Liver (tissue), 9 donors: Measurements from ENCODE around the gene GGN. TPM values are rescaled to one million over a fixed set of nuclear protein-coding genes. Genes with fewer than 3 reads are reported as not detected.

Experiments used
- DNase-seq: peaks from one replicate; pipeline ENCODE4 v3.0.0-alpha.2; 2017; ENCODE audit warnings: low spot score
- H3K27ac ChIP-seq, 2 donors: one replicate each; pipeline ENCODE4 v1.7.0; 2013; ENCODE audit warnings: inconsistent platforms in 2 of 2, low read length in 2 of 2, control low read depth in 1 of 2, low read depth in 1 of 2, mild to moderate bottlenecking in 1 of 2
- H3K27me3 ChIP-seq, 4 donors: one replicate each; pipeline versions ENCODE4 v1.6.1 to v1.7.0; 2013; ENCODE audit warnings: low read length in 3 of 4, inconsistent platforms in 1 of 4, mild to moderate bottlenecking in 1 of 4, moderate library complexity in 1 of 4; ENCODE audit not compliant: control insufficient read depth in 4 of 4, insufficient read depth in 4 of 4
- H3K36me3 ChIP-seq, 4 donors: one replicate each; pipeline versions ENCODE4 v1.6.1 to v1.7.0; 2013; ENCODE audit warnings: low read length in 3 of 4, mild to moderate bottlenecking in 3 of 4, low read depth in 1 of 4, moderate library complexity in 1 of 4; ENCODE audit not compliant: control insufficient read depth in 4 of 4, insufficient read depth in 3 of 4
- H3K4me1 ChIP-seq, 4 donors: one replicate each; pipeline versions ENCODE4 v1.6.1 to v1.7.0; 2013; ENCODE audit warnings: low read length in 3 of 4, mild to moderate bottlenecking in 3 of 4, moderate library complexity in 1 of 4; ENCODE audit not compliant: control insufficient read depth in 4 of 4, insufficient read depth in 4 of 4
- H3K4me3 ChIP-seq, 3 donors: one replicate each; pipeline versions ENCODE4 v1.6.1 to v1.7.0; 2013; ENCODE audit warnings: low read length in 3 of 3, control low read depth in 1 of 3, low read depth in 1 of 3, mild to moderate bottlenecking in 1 of 3
- H3K9ac ChIP-seq, 2 donors: one replicate each; pipeline ENCODE4 v1.7.0; 2013; ENCODE audit warnings: low read length in 2 of 2, mild to moderate bottlenecking in 2 of 2, moderate library complexity in 2 of 2, control low read depth in 1 of 2, low read depth in 1 of 2
- H3K9me3 ChIP-seq, 4 donors: one replicate each; pipeline versions ENCODE4 v1.6.1 to v1.7.0; 2013; ENCODE audit warnings: low read length in 3 of 4; ENCODE audit not compliant: control insufficient read depth in 4 of 4
- EGR1 ChIP-seq, 2 donors: IDR thresholded peaks; 2 replicates each; pipeline ENCODE4 v1.6.1; 2016 to 2018; ENCODE audit warnings: antibody characterized with exemption in 2 of 2, low read depth in 2 of 2
- FOXA1 ChIP-seq: IDR thresholded peaks from 2 replicates; pipeline ENCODE4 v1.6.1; 2016; ENCODE audit warnings: antibody characterized with exemption
- FOXA2 ChIP-seq: IDR thresholded peaks from 2 replicates; pipeline ENCODE4 v1.6.1; 2016; ENCODE audit warnings: antibody characterized with exemption
- GABPA ChIP-seq, 2 donors: IDR thresholded peaks in 1 of 2; conservative IDR thresholded peaks in 1 of 2; 2 replicates each; pipeline ENCODE4 v1.6.1; 2016; ENCODE audit warnings: antibody characterized with exemption in 2 of 2, mild to moderate bottlenecking in 1 of 2, moderate library complexity in 1 of 2
- HNF4A ChIP-seq, 2 donors: conservative IDR thresholded peaks; 2 replicates each; pipeline ENCODE4 v1.6.1; 2016; ENCODE audit warnings: antibody characterized with exemption in 2 of 2, mild to moderate bottlenecking in 2 of 2
- HNF4G ChIP-seq: IDR thresholded peaks from 2 replicates; pipeline ENCODE4 v1.6.1; 2016; ENCODE audit warnings: antibody characterized with exemption
- JUND ChIP-seq, 2 donors: IDR thresholded peaks; 2 replicates each; pipeline ENCODE4 v1.6.1; 2016; ENCODE audit warnings: antibody characterized with exemption in 2 of 2
- NR2F2 ChIP-seq: IDR thresholded peaks from 2 replicates; pipeline ENCODE4 v1.6.1; 2016; ENCODE audit warnings: antibody characterized with exemption
- RAD21 ChIP-seq, 2 donors: IDR thresholded peaks; 2 replicates each; pipeline ENCODE4 v1.6.1; 2016; ENCODE audit warnings: antibody characterized with exemption in 2 of 2, mild to moderate bottlenecking in 2 of 2
- RXRA ChIP-seq, 2 donors: IDR thresholded peaks; 2 replicates each; pipeline ENCODE4 v1.6.1; 2017 to 2018; ENCODE audit warnings: antibody characterized with exemption in 2 of 2, mild to moderate bottlenecking in 1 of 2
- SP1 ChIP-seq: IDR thresholded peaks from 2 replicates; pipeline ENCODE4 v1.6.1; 2018; ENCODE audit warnings: antibody characterized with exemption, mild to moderate bottlenecking
- TAF1 ChIP-seq: conservative IDR thresholded peaks from 2 replicates; pipeline ENCODE4 v1.6.1; 2016; ENCODE audit warnings: antibody characterized with exemption, mild to moderate bottlenecking
- YY1 ChIP-seq: IDR thresholded peaks from 2 replicates; pipeline ENCODE4 v1.6.1; 2016; ENCODE audit warnings: antibody characterized with exemption, mild to moderate bottlenecking
- ZBTB33 ChIP-seq: IDR thresholded peaks from 2 replicates; pipeline ENCODE4 v1.6.1; 2016; ENCODE audit warnings: antibody characterized with exemption
- WGBS: extraction: QIAGEN DNeasy Blood & Tissue Kit; methylation state at CpG from one replicate; pipeline ENCODE4 v1.1.7; 2013; 5-methylcytosine and 5-hydroxymethylcytosine counted together
- polyA plus RNA-seq, 2 donors: library from polyadenylated mRNA; stranded (reverse) in 1 of 2; unstranded in 1 of 2; fragments of 200-250 nt in 1 of 2; fragments of >200 nt in 1 of 2; fragmentation: Nextera tagmentation in 1 of 2; extraction: Ambion mirVana in 1 of 2; gene quantifications; one replicate each; pipeline versions ENCODE4 v1.2.1 to v1.2.3, GENCODE V29; 2013 to 2015
- total RNA-seq, 2 donors: library from RNA; depleted of rRNA; stranded (reverse); fragments of >200 nt; gene quantifications; one replicate each; pipeline ENCODE4 v1.2.3, GENCODE V29; 2014
- TF ChIP-seq, protein P1 (sequence below): IDR thresholded peaks from 2 replicates; pipeline ENCODE4 v1.6.1; 2016; ENCODE audit warnings: antibody characterized with exemption
- TF ChIP-seq, protein P2 (sequence below): IDR thresholded peaks from 2 replicates; pipeline ENCODE4 v1.6.1; 2016; ENCODE audit warnings: antibody characterized with exemption, mild to moderate bottlenecking
- TF ChIP-seq, protein P3 (sequence below): fragments of 150-350 bp; IDR thresholded peaks from 2 replicates; pipeline ENCODE4 v1.5.1; 2017; ENCODE audit warnings: improper control_type of control experiment, low read depth, low read length; ENCODE audit not compliant: missing input control
- TF ChIP-seq, protein P4 (sequence below): IDR thresholded peaks from 2 replicates; pipeline ENCODE4 v1.6.1; 2016; ENCODE audit warnings: antibody characterized with exemption
- donor health status: healthy.
- donor health status: healthy.
- donor health status: healthy.
- donor health status: healthy.
- donor health status: healthy.

GGN gene
- total and polyA plus RNA-seq, 4 donors: not detected

- Histone ChIP-seq H3K9me3 (no peaks in the 10 kb centered on the region), H3K36me3 (peaks cover 0 to 6% (median 2%) of the 10 kb centered on the region in 4 donors), H3K27ac (no peak overlapping the region), H3K4me3 (peak overlapping the region in 2 of 3 donors; percentile 54 to 95), H3K27me3 (no peaks in the 10 kb centered on the region), H3K9ac (peak overlapping the region in 1 of 2 donors; percentile 76), H3K4me1 (peaks cover 0 to 7% (median 3%) of the 10 kb centered on the region in 4 donors)
- 10% methylated on average over 18 of the region's 18 CpGs for WGBS
- no peak for TF ChIP-seq TAF1
- no peak for TF ChIP-seq YY1
- no peak for TF ChIP-seq ZBTB33
- no peak for TF ChIP-seq EGR1 (IDR thresholded peaks at IDR 0.05; ENCODE audit: low read depth in 2 of 2)
- TF ChIP-seq, protein P1, sequence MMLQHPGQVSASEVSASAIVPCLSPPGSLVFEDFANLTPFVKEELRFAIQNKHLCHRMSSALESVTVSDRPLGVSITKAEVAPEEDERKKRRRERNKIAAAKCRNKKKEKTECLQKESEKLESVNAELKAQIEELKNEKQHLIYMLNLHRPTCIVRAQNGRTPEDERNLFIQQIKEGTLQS: no peak
- no peak for TF ChIP-seq JUND (IDR thresholded peaks at IDR 0.05)
- TF ChIP-seq RAD21 (IDR thresholded peaks at IDR 0.05): no peak
- TF ChIP-seq, protein P2, sequence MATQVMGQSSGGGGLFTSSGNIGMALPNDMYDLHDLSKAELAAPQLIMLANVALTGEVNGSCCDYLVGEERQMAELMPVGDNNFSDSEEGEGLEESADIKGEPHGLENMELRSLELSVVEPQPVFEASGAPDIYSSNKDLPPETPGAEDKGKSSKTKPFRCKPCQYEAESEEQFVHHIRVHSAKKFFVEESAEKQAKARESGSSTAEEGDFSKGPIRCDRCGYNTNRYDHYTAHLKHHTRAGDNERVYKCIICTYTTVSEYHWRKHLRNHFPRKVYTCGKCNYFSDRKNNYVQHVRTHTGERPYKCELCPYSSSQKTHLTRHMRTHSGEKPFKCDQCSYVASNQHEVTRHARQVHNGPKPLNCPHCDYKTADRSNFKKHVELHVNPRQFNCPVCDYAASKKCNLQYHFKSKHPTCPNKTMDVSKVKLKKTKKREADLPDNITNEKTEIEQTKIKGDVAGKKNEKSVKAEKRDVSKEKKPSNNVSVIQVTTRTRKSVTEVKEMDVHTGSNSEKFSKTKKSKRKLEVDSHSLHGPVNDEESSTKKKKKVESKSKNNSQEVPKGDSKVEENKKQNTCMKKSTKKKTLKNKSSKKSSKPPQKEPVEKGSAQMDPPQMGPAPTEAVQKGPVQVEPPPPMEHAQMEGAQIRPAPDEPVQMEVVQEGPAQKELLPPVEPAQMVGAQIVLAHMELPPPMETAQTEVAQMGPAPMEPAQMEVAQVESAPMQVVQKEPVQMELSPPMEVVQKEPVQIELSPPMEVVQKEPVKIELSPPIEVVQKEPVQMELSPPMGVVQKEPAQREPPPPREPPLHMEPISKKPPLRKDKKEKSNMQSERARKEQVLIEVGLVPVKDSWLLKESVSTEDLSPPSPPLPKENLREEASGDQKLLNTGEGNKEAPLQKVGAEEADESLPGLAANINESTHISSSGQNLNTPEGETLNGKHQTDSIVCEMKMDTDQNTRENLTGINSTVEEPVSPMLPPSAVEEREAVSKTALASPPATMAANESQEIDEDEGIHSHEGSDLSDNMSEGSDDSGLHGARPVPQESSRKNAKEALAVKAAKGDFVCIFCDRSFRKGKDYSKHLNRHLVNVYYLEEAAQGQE: no peak
- TF ChIP-seq, protein P3, sequence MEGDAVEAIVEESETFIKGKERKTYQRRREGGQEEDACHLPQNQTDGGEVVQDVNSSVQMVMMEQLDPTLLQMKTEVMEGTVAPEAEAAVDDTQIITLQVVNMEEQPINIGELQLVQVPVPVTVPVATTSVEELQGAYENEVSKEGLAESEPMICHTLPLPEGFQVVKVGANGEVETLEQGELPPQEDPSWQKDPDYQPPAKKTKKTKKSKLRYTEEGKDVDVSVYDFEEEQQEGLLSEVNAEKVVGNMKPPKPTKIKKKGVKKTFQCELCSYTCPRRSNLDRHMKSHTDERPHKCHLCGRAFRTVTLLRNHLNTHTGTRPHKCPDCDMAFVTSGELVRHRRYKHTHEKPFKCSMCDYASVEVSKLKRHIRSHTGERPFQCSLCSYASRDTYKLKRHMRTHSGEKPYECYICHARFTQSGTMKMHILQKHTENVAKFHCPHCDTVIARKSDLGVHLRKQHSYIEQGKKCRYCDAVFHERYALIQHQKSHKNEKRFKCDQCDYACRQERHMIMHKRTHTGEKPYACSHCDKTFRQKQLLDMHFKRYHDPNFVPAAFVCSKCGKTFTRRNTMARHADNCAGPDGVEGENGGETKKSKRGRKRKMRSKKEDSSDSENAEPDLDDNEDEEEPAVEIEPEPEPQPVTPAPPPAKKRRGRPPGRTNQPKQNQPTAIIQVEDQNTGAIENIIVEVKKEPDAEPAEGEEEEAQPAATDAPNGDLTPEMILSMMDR: no peak
- TF ChIP-seq HNF4A (conservative IDR thresholded peaks at IDR 0.05): no peak
- no peak for TF ChIP-seq HNF4G
- no peak for TF ChIP-seq SP1
- TF ChIP-seq RXRA (IDR thresholded peaks at IDR 0.05): no peak
- no peak for TF ChIP-seq GABPA (IDR thresholded peaks at IDR 0.05 in 1 of 2, conservative IDR thresholded peaks at IDR 0.05 in 1 of 2)
- no peak for TF ChIP-seq NR2F2
- no peak for TF ChIP-seq FOXA2
- TF ChIP-seq FOXA1: no peak
- TF ChIP-seq, protein P4, sequence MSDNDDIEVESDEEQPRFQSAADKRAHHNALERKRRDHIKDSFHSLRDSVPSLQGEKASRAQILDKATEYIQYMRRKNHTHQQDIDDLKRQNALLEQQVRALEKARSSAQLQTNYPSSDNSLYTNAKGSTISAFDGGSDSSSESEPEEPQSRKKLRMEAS: no peak
- no peak for DNase-seq
Measured at GRCh38 chr19:38402623-38402966, 14.8 kb upstream of the GGN start.
